BE2C (cell line): ENCODE measurements around the gene UGT1A10.
"Not testable (repeated sequence)": the region's sequence is repeated elsewhere in the genome, so short reads cannot be mapped to it uniquely, and the experiment has no call there.

Experiments used
- DNase-seq: peaks from one replicate; pipeline ENCODE4 v3.0.0-alpha.2; 2020
- H3K27me3 ChIP-seq: fragments of 250-450 bp; sonication (Bioruptor Pico); 2 replicates; pipeline ENCODE4 v1.5.1; 2020; ENCODE audit warnings: mild to moderate bottlenecking
- H3K36me3 ChIP-seq: fragments of 250-450 bp; sonication (Bioruptor Pico); 2 replicates; pipeline ENCODE4 v1.5.1; 2020; ENCODE audit warnings: mild to moderate bottlenecking
- H3K4me1 ChIP-seq: fragments of 250-450 bp; sonication (Bioruptor Pico); 2 replicates; pipeline ENCODE4 v1.5.1; 2020
- H3K4me3 ChIP-seq: 2 replicates; pipeline ENCODE4 v1.5.1; 2011; ENCODE audit warnings: low read depth, low read length
- H3K9me3 ChIP-seq: fragments of 250-450 bp; sonication (Bioruptor Pico); 2 replicates; pipeline ENCODE4 v1.5.1; 2020
- TF ChIP-seq, protein P1 (sequence below): IDR thresholded peaks from 2 replicates; pipeline ENCODE4 v1.5.1; 2012; ENCODE audit warnings: mild to moderate bottlenecking, low read depth, low read length

UGT1A10 gene

DNA sequence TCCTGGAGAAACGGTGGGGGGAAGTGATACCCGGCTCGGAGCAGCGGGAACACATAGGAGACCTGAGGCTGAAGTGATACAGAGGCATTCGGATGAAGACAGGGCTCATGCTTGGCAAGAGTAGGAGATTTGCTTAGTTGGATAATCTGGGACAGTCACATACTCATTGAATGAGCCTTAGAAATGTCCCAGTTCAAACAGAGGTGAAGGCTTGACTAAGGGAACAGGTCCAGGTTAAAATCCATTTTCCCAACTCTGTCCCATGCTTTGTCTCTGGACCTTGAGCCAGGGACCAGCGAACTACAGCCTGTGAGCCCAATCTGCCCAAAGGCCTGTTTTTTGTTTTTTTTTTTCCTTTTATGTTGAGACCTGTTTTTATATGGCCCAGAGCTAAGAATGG lies 57.7 kb downstream of the UGT1A10 start:
- no peaks in the 10 kb centered on the region for H3K27me3 ChIP-seq
- no peaks in the 10 kb centered on the region for H3K4me1 ChIP-seq
- H3K4me3 ChIP-seq, result no peak overlapping the region
- TF ChIP-seq, protein P1, sequence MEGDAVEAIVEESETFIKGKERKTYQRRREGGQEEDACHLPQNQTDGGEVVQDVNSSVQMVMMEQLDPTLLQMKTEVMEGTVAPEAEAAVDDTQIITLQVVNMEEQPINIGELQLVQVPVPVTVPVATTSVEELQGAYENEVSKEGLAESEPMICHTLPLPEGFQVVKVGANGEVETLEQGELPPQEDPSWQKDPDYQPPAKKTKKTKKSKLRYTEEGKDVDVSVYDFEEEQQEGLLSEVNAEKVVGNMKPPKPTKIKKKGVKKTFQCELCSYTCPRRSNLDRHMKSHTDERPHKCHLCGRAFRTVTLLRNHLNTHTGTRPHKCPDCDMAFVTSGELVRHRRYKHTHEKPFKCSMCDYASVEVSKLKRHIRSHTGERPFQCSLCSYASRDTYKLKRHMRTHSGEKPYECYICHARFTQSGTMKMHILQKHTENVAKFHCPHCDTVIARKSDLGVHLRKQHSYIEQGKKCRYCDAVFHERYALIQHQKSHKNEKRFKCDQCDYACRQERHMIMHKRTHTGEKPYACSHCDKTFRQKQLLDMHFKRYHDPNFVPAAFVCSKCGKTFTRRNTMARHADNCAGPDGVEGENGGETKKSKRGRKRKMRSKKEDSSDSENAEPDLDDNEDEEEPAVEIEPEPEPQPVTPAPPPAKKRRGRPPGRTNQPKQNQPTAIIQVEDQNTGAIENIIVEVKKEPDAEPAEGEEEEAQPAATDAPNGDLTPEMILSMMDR, result no peak
- no peaks in the 10 kb centered on the region for H3K36me3 ChIP-seq
- no peak for DNase-seq
- no peaks in the 10 kb centered on the region for H3K9me3 ChIP-seq

DNA sequence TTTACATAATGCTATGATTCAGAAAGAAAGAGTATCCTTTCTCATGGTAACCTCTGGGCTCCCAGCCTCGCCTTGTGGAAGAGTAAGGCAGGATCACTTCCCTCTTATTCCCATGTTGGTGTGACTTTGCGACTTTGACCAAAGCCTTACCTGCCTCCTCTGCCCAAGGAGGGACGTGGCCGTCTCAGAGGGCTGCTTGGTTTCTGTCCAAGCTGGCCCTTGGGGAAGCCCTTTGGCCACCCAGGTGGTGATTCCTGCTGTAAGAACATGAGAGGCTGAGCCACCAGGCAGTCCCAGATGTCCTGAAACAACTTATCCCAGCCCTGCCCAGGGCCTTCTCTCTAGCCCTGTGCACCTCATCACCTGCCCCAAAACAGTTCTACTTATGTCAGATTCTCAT lies 62.5 kb downstream of the UGT1A10 start:
- TF ChIP-seq, protein P1, result no peak
- no peaks in the 10 kb centered on the region for H3K36me3 ChIP-seq

DNA sequence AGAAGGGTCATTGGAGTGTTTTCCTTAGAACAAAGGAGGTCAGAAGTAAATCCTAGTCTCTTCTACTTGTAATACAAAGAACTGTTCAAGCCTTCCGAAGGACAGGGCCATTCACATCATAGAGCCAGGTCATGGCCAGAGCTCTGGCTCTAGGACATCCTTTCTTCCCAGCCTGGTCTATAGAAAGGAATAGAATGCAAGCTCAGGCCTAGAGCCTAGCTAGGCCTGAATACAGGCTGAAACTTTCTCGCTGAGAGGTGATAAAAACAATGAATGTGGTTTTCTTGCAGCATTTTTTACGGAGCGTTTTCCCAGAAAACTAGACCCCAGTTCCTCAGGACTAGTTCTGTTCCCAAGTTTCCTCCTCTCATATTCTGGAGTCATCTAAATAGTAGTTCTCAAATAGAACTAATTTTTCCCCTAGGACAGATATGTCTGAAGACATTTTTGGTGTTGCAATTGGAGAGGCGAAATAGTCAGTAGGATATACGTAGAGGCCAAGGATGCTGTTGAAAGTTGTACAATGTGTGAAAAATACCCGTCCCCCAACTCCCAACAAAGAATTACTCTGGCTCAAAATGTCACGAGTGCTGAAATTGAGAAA lies 63.3 kb downstream of the UGT1A10 start:
- Histone ChIP-seq H3K9me3 (no peaks in the 10 kb centered on the region), H3K4me1 (peaks cover 4% of the 10 kb centered on the region; the same call in 1 of the 2 replicates), H3K4me3 (no peak overlapping the region), H3K27me3 (no peaks in the 10 kb centered on the region), H3K36me3 (no peaks in the 10 kb centered on the region)
- TF ChIP-seq, protein P1, result no peak
- no peak for DNase-seq

More for the DNA sequence above, 62.5 kb downstream of the UGT1A10 start:
- DNase-seq, result no peak
- H3K27me3 ChIP-seq, result no peaks in the 10 kb centered on the region
- H3K4me1 ChIP-seq, result peaks cover 4% of the 10 kb centered on the region; the same call in 1 of the 2 replicates
- H3K9me3 ChIP-seq, result no peaks in the 10 kb centered on the region
- no peak overlapping the region for H3K4me3 ChIP-seq

DNA sequence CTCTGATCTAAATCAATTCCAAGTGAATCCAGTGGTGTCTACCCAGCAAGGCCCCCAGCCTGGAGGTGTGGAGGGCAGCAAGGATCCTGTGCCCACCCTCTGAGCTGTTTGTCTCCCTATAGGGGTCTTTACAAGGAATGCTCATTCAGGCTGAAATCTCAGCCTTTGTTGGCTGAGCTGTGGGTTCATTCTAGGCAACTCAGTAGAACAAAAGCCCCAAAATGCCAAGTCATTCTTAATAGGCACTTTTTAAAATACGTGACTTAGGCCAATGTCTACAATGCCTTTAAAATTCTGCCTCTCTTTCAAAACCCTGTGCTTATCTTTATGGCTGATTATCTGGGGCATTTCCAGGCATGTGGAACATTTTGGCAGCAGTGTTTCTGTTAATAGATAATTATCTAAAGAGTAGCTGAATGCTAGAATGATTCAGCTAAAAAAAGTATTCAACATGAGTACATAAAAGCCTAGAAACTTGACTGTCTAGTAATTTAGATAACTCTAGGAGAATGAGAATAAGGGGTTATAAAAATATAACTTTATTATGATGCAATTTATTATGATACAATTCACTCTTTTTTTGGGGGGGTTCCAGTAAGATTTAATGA lies 63.9 kb downstream of the UGT1A10 start:
- Histone ChIP-seq H3K36me3 (no peaks in the 10 kb centered on the region), H3K27me3 (no peaks in the 10 kb centered on the region), H3K4me3 (no peak overlapping the region), H3K4me1 (peaks cover 4% of the 10 kb centered on the region; the same call in 1 of the 2 replicates), H3K9me3 (no peaks in the 10 kb centered on the region)
- no peak for DNase-seq
- TF ChIP-seq, protein P1, result no peak

DNA sequence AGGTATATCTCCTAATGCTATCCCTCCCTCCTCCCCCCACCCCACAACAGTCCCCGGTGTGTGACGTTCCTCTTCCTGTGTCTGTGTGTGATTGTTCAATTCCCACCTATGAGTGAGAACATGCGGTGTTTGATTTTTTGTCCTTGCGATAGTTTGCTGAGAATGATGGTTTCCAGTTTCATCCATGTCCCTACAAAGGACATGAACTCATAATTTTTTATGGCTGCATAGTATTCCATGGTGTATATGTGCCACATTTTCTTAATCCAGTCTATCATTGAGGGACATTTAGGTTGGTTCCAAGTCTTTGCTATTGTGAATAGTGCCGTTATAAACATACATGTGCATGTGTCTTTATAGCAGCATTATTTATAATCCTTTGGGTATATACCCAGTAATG lies 64.6 kb downstream of the UGT1A10 start:
- H3K27me3 ChIP-seq, DNase-seq, H3K9me3 ChIP-seq, H3K36me3 ChIP-seq, H3K4me3 ChIP-seq, H3K4me1 ChIP-seq: not testable (repeated sequence)

DNA sequence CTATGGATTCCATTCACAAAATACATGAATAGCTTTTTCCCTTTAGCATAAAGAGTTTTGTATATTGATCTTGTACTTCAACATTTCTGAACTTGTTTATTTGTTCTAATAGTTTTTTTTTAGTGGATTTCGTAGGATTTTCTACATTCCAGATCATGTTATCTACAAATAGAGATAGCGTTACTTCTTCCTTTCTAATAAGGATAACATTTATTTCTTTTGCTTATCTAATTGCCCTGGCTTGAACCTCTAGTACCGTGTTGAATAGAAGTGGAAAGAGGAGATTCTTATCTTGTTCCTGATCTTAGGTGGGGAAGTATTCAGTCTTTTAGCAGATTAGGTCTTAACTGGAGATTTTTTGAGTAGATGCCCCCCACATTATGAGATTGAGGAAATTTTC lies 66.0 kb downstream of the UGT1A10 start:
- Histone ChIP-seq H3K4me3 (no peak overlapping the region), H3K9me3 (no peaks in the 10 kb centered on the region), H3K27me3 (no peaks in the 10 kb centered on the region), H3K36me3 (no peaks in the 10 kb centered on the region), H3K4me1 (peaks cover 4% of the 10 kb centered on the region; the same call in 1 of the 2 replicates)
- TF ChIP-seq, protein P1, result no peak
- no peak for DNase-seq
